SU-DHL-6 (cell line): ENCODE results near the gene AMTN.
"Not testable (repeated sequence)": the region's sequence is repeated elsewhere in the genome, so short reads cannot be mapped to it uniquely, and the experiment has no call there.

Source experiments
- H2AFZ ChIP-seq: fragments of 200-600 bp; sonication (generic); 2 replicates; pipeline ENCODE4 v1.6.1; 2014; ENCODE audit warnings: low read depth, mild to moderate bottlenecking, moderate library complexity, mixed read lengths, antibody characterized with exemption, low read length; ENCODE audit not compliant: severe bottlenecking
- H3F3A ChIP-seq: fragments of 200-600 bp; shearing (Covaris generic); 2 replicates; pipeline ENCODE4 v1.6.0; 2016; ENCODE audit warnings: antibody characterized with exemption, mild to moderate bottlenecking; ENCODE audit not compliant: insufficient read depth
- H3K27ac ChIP-seq: fragments of 200-600 bp; sonication (generic); 2 replicates; pipeline ENCODE4 v1.5.1; 2016; ENCODE audit warnings: low read depth, mild to moderate bottlenecking, low read length, moderate library complexity, mixed read lengths
- H3K27me3 ChIP-seq: fragments of 200-600 bp; sonication (generic), shearing (Covaris generic); 2 replicates; pipeline ENCODE4 v1.6.0; 2014; ENCODE audit warnings: mild to moderate bottlenecking, low read length
- H3K36me3 ChIP-seq: fragments of 200-600 bp; sonication (generic); 2 replicates; pipeline ENCODE4 v1.6.1; 2014; ENCODE audit warnings: mild to moderate bottlenecking, low read length, mixed read lengths
- H3K4me2 ChIP-seq: fragments of 300-600, 200-600 bp; shearing (Covaris generic), sonication (generic); 2 replicates; pipeline ENCODE4 v1.6.0; 2014; ENCODE audit warnings: low read length, low read depth, mild to moderate bottlenecking; ENCODE audit not compliant: poor library complexity, severe bottlenecking
- H3K4me3 ChIP-seq: fragments of 200-600 bp; sonication (generic); 2 replicates; pipeline ENCODE4 v1.5.1; 2014; ENCODE audit warnings: antibody characterized with exemption, low read length, mild to moderate bottlenecking, mixed read lengths; ENCODE audit not compliant: insufficient read depth, poor library complexity, severe bottlenecking
- H3K79me2 ChIP-seq: fragments of 200-600 bp; sonication (generic); 2 replicates; pipeline ENCODE4 v1.6.1; 2014; ENCODE audit warnings: mild to moderate bottlenecking, low read length, moderate library complexity; ENCODE audit not compliant: insufficient read depth
- H3K9ac ChIP-seq: fragments of 200-600 bp; sonication (generic); 2 replicates; pipeline ENCODE4 v1.7.0; 2014; ENCODE audit warnings: mild to moderate bottlenecking, low read length
- H3K9me2 ChIP-seq: fragments of 200-600 bp; sonication (generic); replicated peaks from 2 replicates; pipeline ENCODE4 v1.6.1; 2014; ENCODE audit warnings: low read length; ENCODE audit not compliant: insufficient read depth
- H3K9me3 ChIP-seq: fragments of 200-600 bp; sonication (generic); 2 replicates; pipeline ENCODE4 v1.6.1; 2014; ENCODE audit warnings: low read length, mixed read lengths; ENCODE audit not compliant: insufficient read depth
- H4K20me1 ChIP-seq: fragments of 200-600 bp; sonication (generic); 2 replicates; pipeline ENCODE4 v1.6.1; 2014; ENCODE audit warnings: low read depth, mild to moderate bottlenecking, antibody characterized with exemption, low read length, moderate library complexity, mixed read lengths
- EZH2phosphoT487 ChIP-seq: fragments of 200-600 bp; sonication (generic), shearing (Covaris generic); conservative IDR thresholded peaks from 2 replicates; pipeline ENCODE4 v1.6.1; 2018; ENCODE audit warnings: mild to moderate bottlenecking, antibody characterized with exemption, low read length, moderate library complexity, mixed read lengths
- TF ChIP-seq, protein P1 (sequence below): fragments of 200-600 bp; sonication (generic); IDR thresholded peaks from one replicate; pipeline ENCODE4 v1.5.1; 2017; ENCODE audit warnings: antibody characterized with exemption, mild to moderate bottlenecking, low read length, moderate library complexity; ENCODE audit not compliant: insufficient read depth, poor library complexity, severe bottlenecking

AMTN gene

DNA sequence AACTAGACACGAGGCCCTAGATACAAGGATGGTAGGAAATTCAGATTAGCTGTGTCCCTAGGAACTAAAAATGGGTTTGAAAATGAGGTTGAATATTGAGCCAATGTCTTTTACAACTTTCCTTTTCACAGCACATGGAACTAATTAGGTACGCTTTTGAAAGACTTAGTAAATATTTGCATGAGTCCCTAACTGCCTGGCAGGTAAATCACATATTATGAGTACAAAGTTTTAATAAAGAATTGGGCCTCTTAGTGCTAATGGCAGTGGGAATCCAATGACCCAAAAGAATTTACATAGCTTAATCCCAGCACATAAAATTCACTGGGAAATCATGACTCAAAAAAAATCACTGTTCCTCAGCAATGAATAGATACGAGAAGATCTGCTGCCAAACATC lies 29.6 kb upstream of the AMTN start:
- no peak overlapping the region for H3K4me2 ChIP-seq
- H3K9ac ChIP-seq, result no peak overlapping the region
- H3K27me3 ChIP-seq, result no peaks in the 10 kb centered on the region
- no peaks in the 10 kb centered on the region for H3K9me3 ChIP-seq
- no peak for TF ChIP-seq EZH2phosphoT487
- TF ChIP-seq, protein P1, sequence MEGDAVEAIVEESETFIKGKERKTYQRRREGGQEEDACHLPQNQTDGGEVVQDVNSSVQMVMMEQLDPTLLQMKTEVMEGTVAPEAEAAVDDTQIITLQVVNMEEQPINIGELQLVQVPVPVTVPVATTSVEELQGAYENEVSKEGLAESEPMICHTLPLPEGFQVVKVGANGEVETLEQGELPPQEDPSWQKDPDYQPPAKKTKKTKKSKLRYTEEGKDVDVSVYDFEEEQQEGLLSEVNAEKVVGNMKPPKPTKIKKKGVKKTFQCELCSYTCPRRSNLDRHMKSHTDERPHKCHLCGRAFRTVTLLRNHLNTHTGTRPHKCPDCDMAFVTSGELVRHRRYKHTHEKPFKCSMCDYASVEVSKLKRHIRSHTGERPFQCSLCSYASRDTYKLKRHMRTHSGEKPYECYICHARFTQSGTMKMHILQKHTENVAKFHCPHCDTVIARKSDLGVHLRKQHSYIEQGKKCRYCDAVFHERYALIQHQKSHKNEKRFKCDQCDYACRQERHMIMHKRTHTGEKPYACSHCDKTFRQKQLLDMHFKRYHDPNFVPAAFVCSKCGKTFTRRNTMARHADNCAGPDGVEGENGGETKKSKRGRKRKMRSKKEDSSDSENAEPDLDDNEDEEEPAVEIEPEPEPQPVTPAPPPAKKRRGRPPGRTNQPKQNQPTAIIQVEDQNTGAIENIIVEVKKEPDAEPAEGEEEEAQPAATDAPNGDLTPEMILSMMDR, result no peak
- H3K4me3 ChIP-seq, result no peak overlapping the region
- no peaks in the 10 kb centered on the region for H3F3A ChIP-seq
- H4K20me1 ChIP-seq, result no peaks in the 10 kb centered on the region
- H2AFZ ChIP-seq, result no peak overlapping the region
- H3K79me2 ChIP-seq, result no peaks in the 10 kb centered on the region
- no peaks in the 10 kb centered on the region for H3K36me3 ChIP-seq
- no peak overlapping the region for H3K27ac ChIP-seq
- no peaks in the 10 kb centered on the region for H3K9me2 ChIP-seq

DNA sequence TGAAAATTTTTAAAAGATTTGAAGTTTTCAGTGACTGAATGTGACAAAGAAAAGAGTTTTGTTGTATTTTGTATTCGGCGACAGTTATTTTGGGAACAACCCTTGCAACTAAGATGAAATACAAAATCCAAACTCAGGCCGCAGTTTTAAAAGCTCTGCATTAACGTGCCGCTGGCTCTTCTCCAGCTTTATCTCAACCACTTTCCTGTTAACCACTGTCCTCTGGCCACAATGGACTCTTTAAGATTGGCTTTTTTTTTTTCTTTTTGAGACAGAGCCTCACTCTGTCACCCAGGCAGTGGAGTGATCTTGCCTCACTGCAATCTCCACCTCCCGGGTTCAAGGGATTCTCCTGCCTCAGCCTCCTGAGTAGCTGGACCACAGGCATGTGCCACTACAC lies 22.1 kb upstream of the AMTN start:
- H3K27ac ChIP-seq, result no peak overlapping the region
- no peaks in the 10 kb centered on the region for H3K9me3 ChIP-seq
- H3K9ac ChIP-seq, result no peak overlapping the region
- H3K4me3 ChIP-seq, result no peak overlapping the region
- no peak overlapping the region for H2AFZ ChIP-seq
- H3K4me2 ChIP-seq, result no peak overlapping the region
- no peaks in the 10 kb centered on the region for H3F3A ChIP-seq
- H3K27me3 ChIP-seq, result no peaks in the 10 kb centered on the region
- H4K20me1 ChIP-seq, result no peaks in the 10 kb centered on the region
- no peaks in the 10 kb centered on the region for H3K9me2 ChIP-seq
- H3K36me3 ChIP-seq, result no peaks in the 10 kb centered on the region
- H3K79me2 ChIP-seq, result no peaks in the 10 kb centered on the region
- TF ChIP-seq, protein P1, result no peak
- TF ChIP-seq EZH2phosphoT487, result no peak

DNA sequence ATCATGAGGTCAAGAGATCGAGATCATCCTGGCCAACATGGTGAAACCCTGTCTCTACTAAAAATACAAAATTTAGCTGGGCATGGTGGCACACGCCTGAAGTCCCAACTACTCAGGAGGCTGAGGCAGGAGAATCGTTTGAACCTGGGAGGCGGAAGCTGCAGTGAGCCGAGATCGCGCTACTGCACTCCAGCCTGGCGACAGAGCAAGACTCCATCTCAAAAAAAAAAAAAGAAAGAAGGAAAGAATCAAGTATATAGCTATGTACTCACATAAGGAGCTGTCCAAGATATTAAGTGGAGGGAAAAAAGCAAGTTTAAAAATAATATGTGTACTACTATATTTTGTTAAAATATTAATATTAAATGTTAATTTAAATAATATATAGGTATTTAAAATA lies 16.5 kb upstream of the AMTN start:
- H3K9me2 ChIP-seq, H3K36me3 ChIP-seq: not testable (repeated sequence)

DNA sequence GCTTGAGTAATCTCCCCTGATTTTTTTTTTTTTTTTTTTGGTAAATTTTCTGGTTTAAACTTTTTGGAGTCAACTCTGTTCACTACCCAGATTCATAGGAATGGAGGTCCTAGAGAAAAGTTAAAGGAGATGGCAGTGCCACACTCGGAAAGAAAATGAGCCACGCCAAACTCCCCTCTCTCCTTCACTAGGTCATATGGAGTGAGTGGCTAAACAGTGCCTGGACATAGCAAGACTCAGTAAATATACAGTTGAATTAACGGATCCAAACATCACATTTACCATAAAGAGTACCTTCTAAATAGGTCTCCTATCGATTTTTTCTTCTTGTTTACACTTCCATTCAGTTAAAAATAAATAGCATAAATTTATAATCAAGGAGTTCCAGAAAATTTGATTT lies 13.6 kb upstream of the AMTN start:
- no peak overlapping the region for H2AFZ ChIP-seq
- no peak overlapping the region for H3K4me3 ChIP-seq
- H3K9me3 ChIP-seq, result no peaks in the 10 kb centered on the region
- H3K79me2 ChIP-seq, result no peaks in the 10 kb centered on the region
- TF ChIP-seq, protein P1, result no peak
- no peak for TF ChIP-seq EZH2phosphoT487
- no peaks in the 10 kb centered on the region for H3F3A ChIP-seq
- no peak overlapping the region for H3K4me2 ChIP-seq
- H3K9me2 ChIP-seq, result no peaks in the 10 kb centered on the region
- H3K27me3 ChIP-seq, result no peaks in the 10 kb centered on the region
- no peaks in the 10 kb centered on the region for H3K36me3 ChIP-seq
- no peak overlapping the region for H3K27ac ChIP-seq
- no peak overlapping the region for H3K9ac ChIP-seq
- no peaks in the 10 kb centered on the region for H4K20me1 ChIP-seq

More for the DNA sequence above, 16.5 kb upstream of the AMTN start:
- not testable (repeated sequence) for H3K79me2 ChIP-seq, H2AFZ ChIP-seq, H3K27me3 ChIP-seq, H3K9me3 ChIP-seq, H3K9ac ChIP-seq, H4K20me1 ChIP-seq, H3K27ac ChIP-seq, H3K4me3 ChIP-seq, H3F3A ChIP-seq, H3K4me2 ChIP-seq
